Glomerular endothelial cell (primary cell): ENCODE results near the gene PLCH1. TPM values are rescaled to one million over a fixed set of nuclear protein-coding genes. Genes with fewer than 3 reads are reported as not detected.

ENCODE experiments used
- DNase-seq: peaks from one replicate; pipeline ENCODE4 v3.0.0-alpha.2; 2011; ENCODE audit warnings: low read depth, low spot score; ENCODE audit errors: extremely low read depth
- total RNA-seq: library from RNA; depleted of rRNA; stranded (reverse); fragments of >200 nt; gene quantifications from 2 replicates; pipeline ENCODE4 v1.2.3, GENCODE V29; 2015

Gene PLCH1
- total RNA-seq, 1 donor from 2014 or later = not detected

DNA sequence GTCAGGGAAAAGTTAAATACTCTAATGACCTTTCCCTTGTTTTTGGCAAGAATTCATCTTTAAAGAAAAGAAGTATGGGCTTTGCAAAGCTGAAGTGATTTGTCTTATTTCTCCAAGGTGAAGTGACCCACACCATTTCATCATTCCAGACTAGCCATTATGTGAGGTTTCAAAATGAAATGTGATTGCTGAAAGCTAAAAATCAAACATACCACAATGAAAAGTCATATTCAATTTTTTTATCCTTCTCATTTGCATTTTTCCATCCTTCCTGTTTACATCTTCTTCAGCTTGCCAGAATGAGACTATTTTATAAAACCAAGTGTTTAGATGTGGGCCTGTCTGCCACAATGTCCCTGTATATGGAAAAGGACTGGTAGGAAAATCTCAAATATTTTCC is 309.1 kb downstream of the PLCH1 start:
- no peak for DNase-seq

GRCh38 chr3:155431856-155432570 is 312.9 kb downstream of the PLCH1 start:
- no peak for DNase-seq

GRCh38 chr3:155428563-155428962 is 316.3 kb downstream of the PLCH1 start:
- no peak for DNase-seq

GRCh38 chr3:155426524-155427230 is 318.2 kb downstream of the PLCH1 start:
- DNase-seq = no peak

DNA sequence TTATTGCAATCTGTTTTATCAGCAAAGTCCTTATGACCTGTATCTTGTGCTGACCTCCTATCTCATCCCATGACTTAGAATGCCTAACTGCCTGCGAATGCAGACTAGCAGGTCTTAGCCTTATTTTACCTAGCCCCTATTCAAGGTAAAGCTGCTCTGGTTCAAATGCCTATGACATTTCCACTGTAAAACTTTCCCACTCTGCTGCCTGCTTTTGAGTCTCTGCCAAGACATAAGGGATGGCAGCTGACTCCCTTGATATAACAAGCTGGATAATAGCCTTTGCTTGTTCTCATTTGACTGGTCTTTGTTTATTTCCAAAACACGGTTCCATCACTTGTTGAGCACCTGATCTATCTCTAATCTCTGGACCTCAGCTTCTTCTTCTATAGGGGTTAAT is 319.5 kb downstream of the PLCH1 start:
- DNase-seq = no peak

DNA sequence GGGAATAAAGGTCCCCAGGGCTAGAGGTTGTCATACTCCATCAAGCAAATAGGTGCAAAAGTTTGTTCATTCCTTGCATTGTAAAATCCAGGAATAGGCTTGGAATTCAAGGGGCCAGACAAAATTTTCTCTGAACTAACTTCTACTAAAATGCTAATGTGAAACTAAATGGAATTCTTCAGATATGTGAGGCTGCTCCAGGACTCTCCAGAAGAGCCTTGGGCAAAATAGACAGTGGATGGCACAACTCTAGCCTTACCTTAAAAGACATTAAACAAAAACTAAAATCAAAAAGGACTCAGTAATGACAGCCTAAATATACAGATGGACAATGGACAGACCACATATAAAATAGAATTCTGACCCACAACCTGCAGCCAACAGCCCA is 320.6 kb downstream of the PLCH1 start:
- no peak for DNase-seq

DNA sequence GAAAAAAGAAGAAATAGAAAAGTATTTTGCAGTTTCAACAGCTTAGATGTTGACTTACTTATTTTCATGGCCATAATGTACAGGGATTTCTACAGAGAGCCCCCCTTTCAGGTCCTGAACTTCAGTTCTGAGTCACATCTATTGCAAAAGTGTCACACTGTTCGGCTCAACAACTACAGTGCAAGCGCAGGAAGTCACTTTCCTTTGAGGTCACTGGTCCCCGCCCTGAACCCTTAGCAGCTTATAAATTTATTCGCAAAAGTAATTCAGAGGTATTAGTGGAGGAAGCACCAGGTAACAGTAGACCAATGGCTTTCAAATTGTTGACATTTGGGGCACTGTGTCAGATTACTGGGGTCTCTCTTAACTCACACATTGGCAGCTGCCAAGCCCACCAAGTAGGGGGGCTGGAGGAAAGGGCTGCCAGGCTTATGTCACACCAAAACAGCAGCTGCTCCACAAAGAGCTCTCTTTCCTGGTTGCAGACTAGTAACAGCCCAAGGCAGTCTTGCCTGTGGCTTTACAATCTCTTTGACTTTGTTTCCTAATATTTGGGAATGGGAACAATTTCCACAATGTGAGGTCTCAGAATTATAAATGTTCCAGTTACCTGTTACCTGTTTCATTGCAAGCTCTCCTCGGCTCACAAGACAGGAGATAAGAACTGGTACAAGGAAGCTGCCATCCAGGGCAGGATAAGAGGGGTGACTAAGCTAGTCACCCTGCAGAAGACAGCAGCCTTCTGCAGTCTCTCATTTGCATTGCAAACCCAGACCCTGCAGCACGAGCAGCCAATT is 321.1 kb downstream of the PLCH1 start:
- no peak for DNase-seq

DNA sequence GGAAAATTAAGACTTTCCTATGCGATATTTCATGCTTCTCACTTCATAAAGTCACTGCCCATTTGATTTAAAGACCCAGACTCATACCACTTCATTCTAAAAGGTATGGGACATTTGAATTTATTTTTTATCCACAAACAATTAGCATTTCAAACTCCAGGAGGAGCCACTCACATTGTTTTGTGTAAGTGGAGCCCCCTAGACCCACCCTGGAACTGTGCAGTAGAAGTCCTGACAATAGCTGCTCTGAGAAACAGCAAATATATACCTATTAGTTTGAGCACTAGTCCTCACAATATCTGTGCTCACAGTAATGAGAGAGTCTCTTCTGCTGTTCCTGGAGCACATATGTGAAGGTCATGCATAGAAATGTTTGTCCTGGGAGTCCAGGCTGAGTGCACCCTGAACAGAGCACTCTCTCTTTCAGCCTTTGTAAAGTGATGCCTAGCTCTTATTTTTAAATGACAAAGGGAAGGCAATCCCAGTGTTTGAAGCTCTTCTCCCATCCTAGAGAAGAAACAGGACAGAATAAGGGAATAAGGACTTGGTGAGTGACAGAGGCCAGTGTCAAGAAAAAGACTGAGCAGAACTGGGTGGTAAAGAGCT is 323.9 kb downstream of the PLCH1 start:
- no peak for DNase-seq

- DNase-seq = no peak
Observed at GRCh38 chr3:155420406-155420805, 324.5 kb downstream of the PLCH1 start.

DNA sequence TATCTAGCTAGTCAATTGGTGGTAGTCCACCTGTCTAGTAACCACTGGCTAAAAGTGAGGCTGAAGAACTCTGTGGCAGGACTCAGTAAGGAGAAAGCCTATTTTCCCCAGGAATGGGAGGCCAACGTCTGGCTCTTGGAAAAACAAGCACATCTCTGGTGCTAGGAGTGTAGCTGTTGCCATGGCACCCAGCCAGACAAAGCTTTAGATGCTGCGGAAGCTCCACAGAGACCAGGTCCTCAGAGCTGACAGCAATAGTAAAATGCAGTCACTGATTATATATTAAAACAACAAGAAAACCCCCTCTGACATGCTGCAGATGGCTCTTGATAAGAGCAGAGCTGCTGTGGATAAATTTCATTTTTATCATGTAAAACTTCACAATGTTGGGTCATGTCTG is 326.5 kb downstream of the PLCH1 start:
- DNase-seq = no peak

DNA sequence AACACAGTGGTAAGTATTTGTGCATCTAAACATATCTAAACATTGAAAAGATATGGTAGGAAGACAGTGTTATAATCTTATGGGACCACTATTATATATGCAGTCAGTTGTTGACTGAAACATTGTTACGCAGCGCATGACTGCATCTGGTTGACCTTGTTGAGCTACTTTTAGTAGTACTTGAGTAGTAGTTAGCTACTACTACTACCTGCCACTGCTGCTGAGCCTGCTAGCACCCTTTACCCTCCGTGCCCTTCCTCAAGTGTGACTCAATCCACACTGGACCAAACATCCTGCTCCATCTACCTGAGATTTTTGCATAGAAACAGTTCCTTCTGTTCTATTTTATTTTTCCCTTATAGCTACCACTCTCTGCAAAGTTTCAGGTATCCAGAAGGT is 327.8 kb downstream of the PLCH1 start:
- DNase-seq = no peak

DNA sequence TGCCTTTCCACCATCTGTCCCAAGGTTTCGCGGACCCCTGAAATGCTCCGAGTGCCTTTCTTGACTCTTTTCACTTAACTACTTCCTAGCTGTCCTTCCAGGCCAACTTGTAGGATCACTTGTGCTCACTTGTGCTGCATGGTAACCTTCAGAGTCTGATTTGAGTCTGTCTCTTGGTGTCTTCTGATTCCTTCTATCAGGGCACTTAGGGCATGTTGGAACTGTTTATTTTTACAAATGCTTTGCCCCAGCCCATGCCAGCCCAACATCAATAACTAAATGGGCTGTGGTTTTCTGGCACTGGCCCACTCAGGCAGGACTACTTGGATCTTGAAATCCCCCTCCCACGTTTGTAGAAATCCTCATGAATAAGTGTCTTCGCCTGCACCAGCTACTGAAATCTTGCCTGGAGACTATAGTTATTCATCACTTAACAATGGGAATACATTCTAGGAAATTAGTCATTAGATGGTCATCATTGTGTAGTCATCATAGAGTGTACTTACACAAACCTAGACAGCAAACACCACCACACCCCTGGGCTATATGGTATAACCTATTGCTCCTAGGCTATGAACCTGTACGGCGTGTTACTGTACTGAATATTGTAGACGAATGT is 328.3 kb downstream of the PLCH1 start:
- no peak for DNase-seq

- no peak for DNase-seq
Observed at GRCh38 chr3:155412904-155413303, 332.0 kb downstream of the PLCH1 start.

DNA sequence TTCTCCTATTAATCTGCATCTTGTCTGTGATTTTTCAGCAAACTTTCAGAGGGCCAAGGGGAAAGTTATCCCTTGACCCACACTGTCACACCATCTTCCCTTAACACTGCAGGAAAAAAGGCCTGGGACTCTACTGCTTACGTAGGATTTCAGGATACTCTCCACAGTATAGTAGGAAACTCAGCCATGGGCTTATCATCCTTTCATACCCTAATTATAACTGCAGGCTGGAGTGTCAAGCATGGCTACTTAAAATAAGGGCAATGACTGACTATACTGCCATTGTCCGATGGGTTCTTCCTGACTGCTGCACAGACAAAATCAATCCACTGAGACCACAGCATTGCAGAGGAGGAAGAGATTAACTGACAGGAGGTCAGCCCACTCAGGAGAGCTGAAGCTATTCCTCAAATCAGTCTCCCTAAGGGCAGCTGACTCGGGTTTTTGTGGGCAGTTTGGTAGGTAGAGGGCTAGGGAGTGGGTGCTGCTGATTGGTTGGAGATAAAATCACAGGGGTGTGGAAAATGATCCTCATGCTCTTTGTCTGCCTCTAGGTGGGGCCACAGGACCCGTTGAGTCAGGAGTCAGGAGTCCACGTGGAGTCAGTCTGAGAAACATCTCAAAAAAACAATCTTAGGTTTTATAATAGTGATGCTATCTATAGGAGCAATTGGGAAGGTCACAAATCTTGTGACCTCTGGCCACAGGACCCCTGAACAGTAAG is 333.2 kb downstream of the PLCH1 start:
- DNase-seq = no peak

DNA sequence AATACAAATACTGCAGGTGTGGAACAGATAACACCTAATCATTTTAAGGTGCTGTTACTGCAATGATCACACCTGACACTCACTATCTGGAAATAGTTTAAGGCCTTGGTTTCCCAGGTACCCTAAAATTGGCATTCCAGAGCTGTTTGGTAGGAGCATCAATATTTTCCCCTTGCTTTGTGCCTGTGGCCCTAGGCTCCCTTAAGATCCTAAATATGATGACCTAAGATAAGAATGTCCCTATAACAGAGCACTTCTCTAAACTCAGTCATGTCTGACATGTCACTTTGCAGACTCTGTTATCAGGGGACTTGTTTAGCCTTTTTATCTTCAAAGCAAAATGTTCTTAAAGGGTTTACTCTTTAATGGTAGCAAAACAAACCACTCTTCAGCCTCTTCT is 335.5 kb downstream of the PLCH1 start:
- DNase-seq = no peak

DNA sequence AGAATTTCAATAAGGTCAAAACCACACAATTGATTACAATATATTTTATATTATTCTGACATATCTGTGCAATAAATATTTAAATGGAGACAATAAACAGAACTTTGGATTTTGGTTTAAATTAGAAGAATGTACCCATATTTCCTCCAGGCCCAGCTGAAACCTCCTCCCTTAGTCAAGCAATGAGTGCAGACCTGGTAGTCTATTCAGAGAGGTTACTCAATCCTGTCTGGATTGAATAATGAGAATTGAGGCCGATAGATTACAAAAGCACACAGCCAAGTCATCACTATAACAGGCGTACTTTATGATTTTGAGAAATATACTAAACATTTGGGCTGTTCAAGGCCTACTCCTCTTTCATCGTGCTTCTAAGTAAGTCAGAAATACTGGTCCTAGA is 336.9 kb downstream of the PLCH1 start:
- no peak for DNase-seq

DNA sequence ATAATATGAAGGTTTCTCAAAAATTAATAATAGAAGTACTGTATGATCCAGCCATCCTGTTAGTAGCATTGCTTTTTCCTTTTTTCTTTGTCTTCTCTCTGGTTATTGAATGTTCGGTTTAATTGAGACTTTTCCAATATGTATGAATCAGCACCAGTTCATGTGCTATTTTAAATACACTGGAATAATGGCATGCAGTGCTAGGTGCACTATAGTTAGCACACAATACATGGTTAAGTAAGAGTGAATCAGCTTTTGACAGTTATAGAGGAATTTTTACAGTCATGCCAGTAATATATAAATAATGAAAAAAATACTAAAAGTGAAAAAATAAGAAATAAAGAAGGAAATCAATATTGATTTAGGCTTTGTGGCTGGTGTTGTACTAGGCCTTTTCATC is 337.5 kb downstream of the PLCH1 start:
- DNase-seq = no peak

DNA sequence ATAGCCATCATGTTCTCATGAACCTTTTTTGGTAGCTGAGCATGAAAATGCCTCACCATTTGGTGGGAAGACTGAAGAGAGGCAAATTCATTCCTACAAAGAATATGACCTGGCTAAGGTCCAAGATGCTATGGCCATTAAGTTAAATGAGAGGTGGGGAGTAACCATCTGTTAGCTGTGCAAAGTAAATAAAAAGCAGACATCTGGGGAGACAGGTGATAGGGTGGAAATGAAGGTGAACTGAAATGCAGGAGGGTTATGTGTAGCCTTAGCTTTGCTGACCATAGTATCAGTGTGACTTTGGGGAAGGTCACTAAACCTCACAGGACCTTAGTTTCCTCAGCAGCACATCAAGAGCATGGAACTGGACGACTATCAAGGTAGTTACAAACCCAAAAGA is 340.4 kb downstream of the PLCH1 start:
- DNase-seq = no peak

GRCh38 chr3:155402656-155403055 is 342.2 kb downstream of the PLCH1 start:
- DNase-seq = no peak

DNA sequence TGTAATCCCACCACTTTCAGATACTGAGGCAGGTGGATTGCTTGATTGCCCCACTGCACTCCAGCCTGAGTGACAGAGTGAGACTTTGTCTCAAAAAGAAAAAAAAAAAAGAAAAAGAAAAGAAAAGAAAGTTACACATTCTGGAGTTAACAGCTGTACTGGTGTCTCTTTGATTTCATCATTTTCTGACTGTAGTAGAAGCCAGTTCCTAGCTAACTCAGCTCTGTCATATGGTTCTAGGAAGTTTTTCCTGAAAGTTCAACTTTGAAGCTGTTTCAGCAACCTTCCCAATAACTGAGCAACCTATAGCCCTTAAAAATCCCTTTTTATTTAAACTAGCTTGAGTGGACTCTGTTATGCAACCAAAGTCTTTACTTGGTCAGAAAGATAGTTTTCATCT is 346.8 kb downstream of the PLCH1 start:
- DNase-seq = no peak
